GM21360 (cell line): Measurements from ENCODE around the gene LY86.
"Not testable (repeated sequence)": the region's sequence is repeated elsewhere in the genome, so short reads cannot be mapped to it uniquely, and the experiment has no call there.

ENCODE experiments used
- ATAC-seq: cut with Tn5 transposase; IDR thresholded peaks from one replicate; pipeline ENCODE4 v1.9.1; 2021; ENCODE audit warnings: mild to moderate bottlenecking, moderate library complexity; ENCODE audit not compliant: unreplicated experiment

Gene LY86

DNA sequence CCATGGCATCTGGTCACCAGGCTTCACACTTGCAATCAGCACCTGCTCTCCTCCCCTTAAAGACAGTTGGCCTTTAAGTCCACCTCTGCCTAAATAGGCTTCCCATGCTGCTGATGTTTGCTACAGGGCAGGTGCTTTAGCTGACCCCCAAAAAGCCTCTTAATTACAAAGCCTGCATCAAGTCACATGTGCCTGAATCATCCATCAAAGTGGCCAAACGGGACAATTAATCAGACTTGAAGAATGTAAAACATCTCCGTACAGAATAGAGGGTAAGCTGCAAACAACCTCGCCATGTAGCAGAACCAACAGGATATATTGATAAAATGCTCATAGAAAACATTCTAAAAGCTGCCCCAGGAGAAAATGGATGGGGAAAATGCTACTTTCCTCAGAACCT lies 7.4 kb downstream of the LY86 start:
- ATAC-seq, result no peak

DNA sequence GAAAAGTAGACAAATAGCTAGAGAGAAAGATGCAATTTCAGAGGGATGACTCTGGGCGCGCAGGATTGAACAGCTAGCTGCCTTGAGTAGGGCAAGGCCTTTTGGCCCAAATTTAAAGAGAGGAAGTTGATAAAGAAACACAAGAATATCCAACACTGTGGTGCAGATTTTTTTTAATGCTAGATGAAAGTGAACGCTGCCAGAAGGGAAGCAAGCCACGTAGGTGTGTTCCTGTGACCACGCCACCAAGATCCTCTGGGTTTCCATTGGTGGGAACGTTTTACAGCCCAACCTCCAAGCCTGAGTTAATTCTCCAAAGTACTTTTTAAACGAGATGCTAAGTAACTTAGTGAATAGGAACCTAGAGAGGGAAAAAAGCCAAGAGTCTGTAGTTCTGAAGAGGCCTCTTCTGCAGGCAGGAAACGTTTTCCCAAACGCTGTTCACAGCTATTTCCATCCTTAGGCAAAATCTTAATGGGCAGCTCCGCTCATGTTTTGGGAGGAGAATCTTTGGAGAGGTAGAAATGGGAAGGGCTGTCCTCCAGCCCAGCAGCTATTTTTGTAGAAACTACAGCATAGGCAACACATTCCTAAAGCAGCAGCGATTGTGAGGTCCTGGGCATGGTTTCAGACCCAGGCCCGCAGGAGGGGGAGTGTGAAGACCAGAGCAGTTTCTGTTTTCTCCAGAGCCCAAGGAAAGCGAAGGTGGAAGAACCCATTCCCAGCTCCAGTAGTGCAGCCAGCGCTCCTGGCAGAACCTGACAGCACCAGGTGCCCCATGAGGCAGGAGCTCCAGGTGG lies 8.2 kb downstream of the LY86 start:
- ATAC-seq, result no peak

DNA sequence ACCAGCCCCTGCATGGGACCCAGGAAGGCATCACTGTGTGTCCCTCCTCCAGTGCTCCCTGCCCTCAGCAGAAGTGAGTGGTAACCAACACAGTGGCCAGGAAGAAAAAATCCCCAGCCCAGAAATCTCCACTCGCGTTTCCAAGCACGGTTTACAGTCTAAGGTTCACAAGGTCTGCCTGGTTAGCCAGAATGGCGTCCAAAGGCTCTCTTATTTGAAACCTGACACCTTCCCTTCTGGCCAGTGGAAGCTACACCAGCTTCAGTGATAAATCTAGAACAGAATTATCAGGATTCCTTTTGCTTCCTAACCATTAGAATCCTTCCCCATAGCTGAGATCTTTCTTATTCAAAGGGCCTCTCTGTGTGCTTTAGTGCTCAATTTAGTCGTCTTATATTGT lies 9.2 kb downstream of the LY86 start:
- ATAC-seq, result no peak

DNA sequence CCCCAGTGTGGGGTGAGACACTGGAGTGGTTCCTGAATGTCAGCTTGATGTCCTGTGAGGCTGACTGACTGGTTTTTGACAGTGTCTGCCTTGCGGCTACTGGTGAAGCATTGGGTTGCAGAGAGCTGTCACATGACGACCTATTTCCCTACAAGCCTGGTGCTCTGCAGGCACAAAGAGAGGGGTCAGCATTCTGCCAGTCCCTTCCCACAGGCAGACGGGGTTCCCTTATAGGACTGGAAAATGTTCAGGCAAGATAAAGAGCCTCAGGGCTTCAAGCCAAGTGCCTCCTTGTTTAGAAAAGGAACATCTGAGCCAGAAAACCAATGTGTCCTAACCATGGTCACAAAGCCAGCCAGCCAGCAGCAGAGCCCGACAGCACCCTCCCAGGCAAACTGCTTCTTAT lies 11.0 kb downstream of the LY86 start:
- ATAC-seq, result no peak

DNA sequence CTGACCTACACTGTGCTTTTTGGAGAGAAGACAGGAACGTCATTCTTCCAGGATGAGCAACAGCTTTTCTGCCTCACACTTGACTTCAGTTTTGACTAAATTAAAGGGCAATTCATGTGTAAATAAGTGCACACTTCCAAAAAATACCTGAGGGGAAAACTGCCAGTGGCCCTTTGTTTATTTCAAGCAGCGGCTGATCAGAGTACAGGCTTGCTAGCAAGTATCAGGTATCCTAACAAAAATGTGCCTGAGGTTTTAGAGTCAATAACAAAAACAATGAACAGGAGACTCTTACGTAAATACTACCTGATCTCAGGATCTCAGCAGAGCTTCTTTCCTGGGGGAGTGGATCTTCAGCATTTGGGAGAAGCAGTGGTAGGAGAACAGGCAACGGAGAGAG lies 12.4 kb downstream of the LY86 start:
- ATAC-seq, result no peak

DNA sequence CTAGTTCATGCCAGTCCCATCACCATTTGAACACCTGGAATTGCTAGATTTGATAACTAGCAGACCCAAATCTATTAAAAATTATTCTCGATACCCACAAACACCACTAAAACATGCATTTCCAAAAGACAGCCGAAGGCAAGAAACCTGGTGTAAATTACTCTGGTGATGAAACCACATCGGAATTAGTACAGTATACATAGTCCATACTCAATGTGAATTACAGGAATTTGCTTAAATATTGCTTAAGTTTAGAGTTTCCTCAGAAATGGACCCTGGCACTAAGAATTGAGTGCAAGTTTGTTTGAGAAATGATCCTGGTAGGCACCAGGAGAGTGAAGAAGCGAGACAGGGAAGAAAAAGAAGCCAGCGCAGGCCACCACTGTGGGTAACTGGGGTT lies 13.7 kb downstream of the LY86 start:
- ATAC-seq, result no peak

DNA sequence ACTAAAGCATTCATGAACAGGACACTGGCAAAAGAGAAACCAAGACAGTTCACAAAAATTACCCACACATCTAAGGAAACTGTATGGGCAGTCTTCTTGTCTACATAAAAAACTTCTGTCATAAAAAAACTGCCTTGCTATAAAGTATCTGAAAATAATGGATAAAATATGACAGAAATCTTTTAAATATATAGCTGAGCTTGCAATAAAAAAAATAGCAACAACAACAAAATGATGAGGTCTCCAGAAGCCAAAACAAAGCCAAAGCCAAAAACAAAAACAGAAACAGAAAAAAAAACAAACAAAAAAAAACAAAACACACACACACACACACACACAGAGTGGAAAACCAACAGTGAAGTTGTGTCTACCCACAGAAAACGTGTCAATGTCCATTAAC lies 14.8 kb downstream of the LY86 start:
- ATAC-seq, result no peak

DNA sequence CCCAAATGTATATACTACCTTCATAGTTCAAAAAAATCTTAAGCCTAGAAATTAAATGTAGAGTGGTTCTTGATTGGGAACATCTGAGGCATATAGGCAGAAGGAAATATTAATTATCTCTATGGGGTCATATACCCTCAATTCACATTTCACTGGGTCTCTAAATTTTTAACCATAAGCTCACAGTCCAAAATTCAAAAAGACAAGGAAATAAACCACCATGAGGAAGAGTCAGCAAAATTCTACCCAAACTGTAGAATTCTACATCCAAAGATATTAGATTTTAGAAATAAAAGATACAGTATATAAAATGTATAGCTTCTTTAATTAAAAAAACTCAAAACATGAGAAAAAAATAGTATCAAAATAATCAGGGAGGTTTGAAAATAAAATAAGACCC lies 15.5 kb downstream of the LY86 start:
- ATAC-seq, result no peak

DNA sequence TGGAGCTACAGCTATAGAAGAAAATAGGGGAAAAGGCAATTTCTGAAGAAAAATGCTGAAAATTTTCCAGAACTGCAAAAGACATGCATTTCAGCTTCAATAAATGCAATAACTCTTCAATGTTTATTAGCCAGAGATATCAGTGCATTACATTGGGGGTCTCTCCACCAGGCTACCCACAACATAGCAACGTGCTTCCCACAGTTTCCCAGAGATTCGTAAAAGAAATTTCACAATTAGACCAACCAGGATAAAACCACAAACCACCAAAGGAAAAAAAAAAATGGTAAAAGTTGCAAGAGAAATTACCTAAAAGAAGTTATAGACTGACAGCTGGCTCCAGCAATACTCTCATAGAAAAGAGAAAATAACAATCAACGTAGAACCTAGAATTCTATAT lies 16.0 kb downstream of the LY86 start:
- ATAC-seq, result no peak

DNA sequence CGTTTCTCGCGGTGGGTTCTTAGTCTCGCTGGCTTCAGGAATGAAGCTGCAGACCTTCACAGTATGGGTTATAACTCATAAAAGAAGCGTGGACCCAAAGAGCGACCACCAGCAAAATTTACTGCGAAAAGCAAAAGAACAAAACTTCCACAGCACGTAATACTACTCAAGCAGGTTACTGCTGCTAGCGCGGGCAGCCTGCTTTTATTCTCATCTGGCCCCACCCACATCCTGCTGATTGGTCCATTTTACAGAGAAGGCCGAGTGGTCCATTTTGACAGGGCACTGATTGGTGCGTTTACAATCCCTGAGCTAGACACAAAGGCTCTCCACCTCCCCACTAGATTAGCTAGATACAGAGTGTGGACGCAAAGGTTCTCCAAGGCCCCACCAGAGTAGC lies 17.4 kb downstream of the LY86 start:
- ATAC-seq, result no peak

DNA sequence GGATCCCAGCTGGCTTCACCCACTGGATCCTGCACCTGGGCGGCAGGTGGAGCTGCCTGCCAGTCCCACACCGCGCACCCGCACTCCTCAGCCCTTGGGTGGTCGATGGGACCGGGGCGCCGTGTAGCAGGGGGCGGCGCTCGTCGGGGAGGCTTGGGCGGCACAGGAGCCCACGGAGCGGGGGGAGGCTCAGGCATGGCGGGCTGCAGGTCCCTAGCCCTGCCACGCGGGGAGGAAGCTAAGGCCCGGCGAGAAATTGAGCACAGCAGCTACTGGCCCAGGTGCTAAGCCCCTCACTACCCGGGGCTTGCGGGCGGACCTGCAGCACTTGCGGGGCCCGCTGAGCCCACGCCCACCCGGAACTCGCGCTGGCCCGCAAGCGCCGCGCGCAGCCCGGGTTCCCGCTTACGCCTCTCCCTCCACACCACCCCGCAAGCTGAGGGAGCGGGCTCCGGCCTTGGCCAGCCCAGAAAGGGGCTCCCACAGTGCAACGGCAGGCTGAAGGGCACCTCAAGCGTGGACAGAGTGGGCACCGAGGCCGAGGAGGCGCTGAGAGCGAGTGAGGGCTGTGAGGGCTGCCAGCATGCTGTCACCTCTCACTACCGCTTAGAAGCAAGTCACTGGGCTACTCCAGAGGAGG lies 18.0 kb downstream of the LY86 start:
- not testable (repeated sequence) for ATAC-seq

DNA sequence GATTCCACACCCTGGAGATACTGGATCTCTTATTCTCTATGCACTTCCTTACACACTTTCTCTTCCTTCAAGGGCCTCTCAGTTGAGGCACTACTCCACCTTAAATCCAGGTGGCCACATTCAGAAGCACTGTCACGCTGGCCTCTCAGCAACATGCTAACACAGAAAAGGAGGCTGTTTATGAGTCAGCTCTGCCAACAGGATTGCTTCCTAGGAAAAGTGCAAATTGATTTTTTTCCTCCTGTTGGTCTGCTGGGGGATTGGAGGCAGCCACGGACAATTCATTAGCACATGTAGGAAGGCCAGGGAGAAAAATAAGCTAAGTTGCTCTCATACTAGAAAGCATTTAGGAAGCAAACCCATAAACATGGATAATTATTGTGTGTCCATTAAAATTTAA lies 20.9 kb downstream of the LY86 start:
- no peak for ATAC-seq

DNA sequence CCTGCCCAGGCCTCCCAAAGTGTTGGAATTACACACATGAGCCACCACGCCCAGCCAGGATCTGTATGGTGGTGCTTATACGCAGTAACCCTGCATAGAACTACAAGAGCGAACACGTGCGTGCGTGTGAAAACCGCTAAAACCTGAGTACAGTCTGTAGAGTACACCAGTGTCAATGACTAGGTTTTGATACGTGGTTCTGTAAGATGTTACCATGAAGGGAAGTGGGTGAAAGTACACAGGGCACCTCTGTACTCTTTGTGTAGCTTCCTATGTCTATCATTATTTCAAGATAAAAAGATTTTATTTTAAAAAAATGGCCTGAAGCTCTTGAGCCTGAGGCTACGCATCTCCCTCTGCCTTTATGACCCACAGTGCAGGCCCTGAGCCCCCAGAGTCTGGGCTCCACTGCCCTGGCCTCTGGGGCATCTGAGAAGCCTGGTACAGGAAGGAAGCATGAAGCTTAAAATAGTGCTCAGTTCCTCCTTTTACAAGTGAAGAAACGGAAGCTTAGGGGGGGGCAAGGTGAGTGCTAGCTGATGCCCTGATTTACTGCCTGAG lies 21.6 kb downstream of the LY86 start:
- ATAC-seq, result peak; percentile 87

DNA sequence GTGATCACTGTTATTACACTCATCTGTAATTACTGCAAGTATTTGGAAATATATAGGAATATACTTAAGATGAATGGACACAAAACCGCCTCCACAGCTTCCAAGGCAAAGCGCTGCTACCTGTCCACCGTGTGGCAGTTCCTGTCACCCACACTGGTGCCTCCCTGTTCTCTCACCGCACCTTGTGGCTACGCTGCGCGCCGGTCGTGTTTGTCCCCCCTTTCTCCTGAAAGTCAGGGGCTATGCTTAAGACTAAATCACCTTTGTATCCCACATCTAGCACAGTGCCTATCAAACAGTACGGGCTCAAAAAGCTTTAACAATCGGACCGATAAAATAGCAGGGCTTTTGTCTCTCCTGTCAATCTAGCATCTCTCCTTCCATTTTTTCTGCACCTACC lies 23.0 kb downstream of the LY86 start:
- no peak for ATAC-seq

DNA sequence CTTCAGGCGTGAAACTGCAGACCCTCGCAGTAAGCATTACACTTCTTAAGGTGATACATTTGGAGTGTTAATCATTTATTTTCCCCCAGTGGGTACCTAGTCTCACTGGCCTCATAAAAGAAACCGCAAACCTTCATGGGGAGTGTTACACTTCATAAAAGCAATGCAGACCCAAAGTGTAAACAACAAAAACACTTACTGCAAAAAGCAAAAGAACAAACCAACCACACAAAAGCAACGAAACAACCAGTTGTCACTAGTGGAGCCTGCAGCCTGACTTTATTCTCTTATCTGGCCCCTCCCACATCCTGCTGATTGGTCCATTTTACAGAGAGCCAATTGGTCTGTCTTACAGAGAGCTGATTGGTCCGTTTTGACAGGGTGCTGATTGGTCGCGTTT lies 23.8 kb downstream of the LY86 start:
- ATAC-seq, result no peak

DNA sequence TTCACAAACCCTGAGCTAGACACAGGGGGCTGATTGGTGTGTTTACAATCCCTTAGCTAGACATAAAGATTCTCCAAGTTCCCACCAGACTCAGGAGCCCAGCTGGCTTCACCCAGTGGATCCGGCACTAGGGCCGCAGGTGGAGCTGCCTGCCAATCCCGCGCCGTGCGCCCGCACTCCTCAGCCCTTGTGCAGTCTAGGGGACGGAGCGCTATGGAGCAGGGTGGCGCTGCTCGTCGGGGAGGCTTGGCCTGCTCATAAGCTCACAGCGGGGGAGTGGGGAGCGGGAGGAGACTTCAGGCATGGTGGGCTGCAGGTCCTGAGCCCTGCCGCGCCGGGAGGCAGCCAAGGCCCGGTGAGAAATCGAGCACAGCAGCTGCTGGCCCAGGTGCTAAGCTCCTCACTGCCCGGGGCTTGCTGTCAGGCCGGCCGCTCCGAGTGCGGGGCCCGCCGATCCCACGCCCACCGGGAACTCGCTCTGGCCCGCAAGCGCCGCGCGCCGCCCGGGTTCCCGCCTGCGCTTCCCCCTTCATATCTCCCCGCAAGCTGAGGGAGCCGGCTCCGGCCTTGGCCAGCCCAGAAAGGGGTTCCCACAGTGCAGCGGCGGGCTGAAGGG lies 24.7 kb downstream of the LY86 start:
- ATAC-seq, result not testable (repeated sequence)

DNA sequence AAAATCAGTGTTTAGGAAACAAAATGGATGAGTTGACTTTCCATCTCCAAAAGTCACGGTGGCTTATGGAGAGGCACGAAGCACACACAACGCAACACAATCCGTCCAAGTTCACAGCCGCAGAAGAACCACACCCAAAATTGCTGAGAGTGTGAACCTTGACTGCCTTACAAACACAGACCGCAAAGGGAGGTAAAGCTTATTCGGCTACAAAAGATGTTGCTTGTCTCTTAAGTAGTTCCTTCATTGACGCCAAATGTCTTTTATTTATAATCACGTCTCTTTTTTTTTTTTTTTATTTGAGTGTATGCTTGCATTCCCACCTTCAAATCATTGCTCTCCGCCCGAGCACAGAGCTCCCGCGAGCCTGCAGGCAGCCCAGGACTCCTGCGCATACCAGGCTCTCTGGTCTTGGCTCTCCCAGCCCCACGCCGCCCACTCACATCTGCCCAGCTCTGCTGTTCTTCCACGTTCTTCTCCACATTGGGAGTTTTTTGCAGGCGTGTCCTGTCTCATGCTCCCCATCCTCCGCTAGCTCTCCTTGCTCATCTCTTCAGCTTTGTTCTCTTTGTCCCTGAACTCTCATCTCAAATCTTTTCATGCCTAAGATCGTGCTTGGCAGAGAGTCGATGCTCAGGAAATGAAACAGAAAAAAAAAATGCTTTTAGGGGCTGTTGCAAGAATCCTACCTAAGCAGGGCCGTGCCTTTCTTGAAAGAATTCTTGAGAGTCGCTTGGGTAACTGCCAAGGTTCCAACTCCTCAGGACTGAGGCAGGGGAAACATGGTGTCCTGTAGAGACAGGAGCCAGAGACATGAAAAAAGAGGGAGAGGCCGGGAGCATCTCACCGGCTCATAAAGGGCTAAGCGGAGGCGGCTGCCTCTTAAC lies 25.8 kb downstream of the LY86 start:
- ATAC-seq, result no peak

DNA sequence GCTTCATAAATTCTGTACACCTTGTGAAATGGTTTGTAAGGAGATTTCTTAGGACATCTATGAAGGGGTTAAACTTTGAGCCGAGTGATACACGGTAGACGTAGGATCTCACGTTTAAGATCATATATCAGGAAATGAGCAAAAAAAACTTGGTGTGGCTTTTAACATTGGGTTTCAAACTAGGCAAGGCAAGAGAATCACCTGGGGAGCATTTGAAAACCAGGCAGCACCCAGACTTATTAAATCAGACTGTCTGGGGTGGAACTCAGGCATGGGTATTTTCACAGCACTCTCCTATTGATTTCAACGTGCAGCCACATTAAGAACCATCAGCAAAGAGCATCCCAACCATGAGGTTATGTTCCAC lies 26.4 kb downstream of the LY86 start:
- no peak for ATAC-seq

DNA sequence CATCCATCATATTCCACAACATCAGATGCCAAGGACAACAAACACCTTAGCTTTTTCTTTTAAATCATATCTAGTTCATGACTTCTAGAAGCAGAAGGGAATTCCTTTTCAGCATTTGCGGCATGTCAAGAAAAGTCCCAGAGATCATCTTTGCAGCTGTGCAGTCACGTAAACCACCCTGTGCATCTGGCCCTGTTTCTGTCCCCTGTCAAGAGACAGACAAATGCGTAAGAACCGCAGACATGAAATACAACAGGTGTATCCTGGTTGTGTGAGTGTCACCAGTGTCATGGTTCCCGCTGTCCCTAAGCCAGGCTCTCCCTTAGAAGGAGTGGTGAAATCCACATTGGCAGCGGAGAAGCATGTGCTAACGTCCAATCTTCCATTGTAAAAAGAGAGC lies 28.1 kb downstream of the LY86 start:
- ATAC-seq, result no peak

DNA sequence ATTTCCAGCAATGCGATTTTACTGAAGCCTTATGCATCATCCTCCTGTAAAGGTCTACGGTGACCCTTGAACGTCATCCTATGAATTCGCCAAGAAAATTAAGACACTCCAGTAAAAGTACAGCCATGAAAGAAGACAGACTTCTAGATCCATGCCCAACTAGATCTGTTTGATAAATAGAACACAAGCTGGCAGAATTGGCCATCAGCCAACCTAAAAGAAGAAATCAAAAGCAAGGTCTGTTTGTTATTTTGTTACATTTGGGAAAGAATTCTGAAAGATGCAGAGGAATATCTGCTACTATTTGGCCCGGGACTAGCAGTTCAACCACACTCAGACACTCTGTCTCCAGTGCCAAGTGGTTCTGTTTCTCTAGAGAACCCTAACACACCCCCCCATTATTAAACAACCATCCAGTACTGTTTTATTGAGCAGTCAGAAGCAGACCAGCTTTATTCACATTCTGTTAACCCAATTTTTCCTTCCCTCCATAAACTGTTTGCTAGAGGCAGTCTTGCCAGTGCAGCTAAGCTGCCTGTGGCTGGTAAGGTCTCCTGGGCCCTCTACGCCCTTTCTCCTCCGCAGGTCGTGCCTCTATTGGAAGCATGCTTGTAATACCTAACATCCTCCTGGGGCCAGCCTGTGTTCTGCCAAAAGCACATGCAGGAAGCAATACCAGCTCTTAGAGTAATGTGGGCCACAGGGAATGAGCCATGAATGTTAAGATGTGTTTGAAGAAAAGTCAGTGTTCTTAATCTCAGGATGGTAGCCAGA lies 30.7 kb downstream of the LY86 start:
- ATAC-seq, result no peak
